GM23338 (cell line): Measurements from ENCODE around the gene GSN. TPM values are rescaled to one million over a fixed set of nuclear protein-coding genes. Genes with fewer than 3 reads are reported as not detected.

Source experiments
- CREB1 ChIP-seq: fragments of 250-450 bp; sonication (Bioruptor Pico); IDR thresholded peaks from 2 replicates; pipeline ENCODE4 v1.5.0; 2020; ENCODE audit warnings: low read depth, mild to moderate bottlenecking, moderate library complexity
- JUNB ChIP-seq: IDR thresholded peaks from one replicate; pipeline ENCODE4 v1.6.1; 2016; ENCODE audit warnings: antibody characterized with exemption; ENCODE audit not compliant: unreplicated experiment
- NANOG ChIP-seq: IDR thresholded peaks from 2 replicates; pipeline ENCODE4 v1.6.1; 2016; ENCODE audit warnings: antibody characterized with exemption, borderline replicate concordance
- POLR2AphosphoS5 ChIP-seq: IDR thresholded peaks from 2 replicates; pipeline ENCODE4 v1.6.1; 2016; ENCODE audit warnings: antibody characterized with exemption, low read depth
- ZNF331 ChIP-seq: fragments of 250-450 bp; sonication (Bioruptor Pico); IDR thresholded peaks from 2 replicates; pipeline ENCODE4 v1.5.0; 2020; ENCODE audit warnings: low read depth, mild to moderate bottlenecking, moderate library complexity
- polyA plus RNA-seq: library from polyadenylated mRNA; unstranded; fragments of >200 nt; fragmentation: Nextera tagmentation; extraction: Ambion mirVana; gene quantifications from 2 replicates; pipeline ENCODE4 v1.2.1, GENCODE V29; 2016
- total RNA-seq: library from RNA; depleted of rRNA; stranded (reverse); fragments of >200 nt; shearing (Covaris generic); gene quantifications from 2 replicates; pipeline ENCODE4 v1.2.3, GENCODE V29; 2014
- TF ChIP-seq, protein P1 (sequence below): fragments of 250-450 bp; sonication (Bioruptor Pico); IDR thresholded peaks from 2 replicates; pipeline ENCODE4 v1.5.0; 2020; ENCODE audit warnings: mild to moderate bottlenecking, moderate library complexity
- TF ChIP-seq, protein P2 (sequence below): IDR thresholded peaks from one replicate; pipeline ENCODE4 v1.6.1; 2018; ENCODE audit warnings: antibody characterized with exemption; ENCODE audit not compliant: unreplicated experiment

GSN gene
- total and polyA plus RNA-seq, 2 experiments from 2014 or later = 30.2 to 85.7 TPM

GRCh38 chr9:121364077-121364476, 96.1 kb downstream of the GSN start (continued):
- TF ChIP-seq, protein P1, sequence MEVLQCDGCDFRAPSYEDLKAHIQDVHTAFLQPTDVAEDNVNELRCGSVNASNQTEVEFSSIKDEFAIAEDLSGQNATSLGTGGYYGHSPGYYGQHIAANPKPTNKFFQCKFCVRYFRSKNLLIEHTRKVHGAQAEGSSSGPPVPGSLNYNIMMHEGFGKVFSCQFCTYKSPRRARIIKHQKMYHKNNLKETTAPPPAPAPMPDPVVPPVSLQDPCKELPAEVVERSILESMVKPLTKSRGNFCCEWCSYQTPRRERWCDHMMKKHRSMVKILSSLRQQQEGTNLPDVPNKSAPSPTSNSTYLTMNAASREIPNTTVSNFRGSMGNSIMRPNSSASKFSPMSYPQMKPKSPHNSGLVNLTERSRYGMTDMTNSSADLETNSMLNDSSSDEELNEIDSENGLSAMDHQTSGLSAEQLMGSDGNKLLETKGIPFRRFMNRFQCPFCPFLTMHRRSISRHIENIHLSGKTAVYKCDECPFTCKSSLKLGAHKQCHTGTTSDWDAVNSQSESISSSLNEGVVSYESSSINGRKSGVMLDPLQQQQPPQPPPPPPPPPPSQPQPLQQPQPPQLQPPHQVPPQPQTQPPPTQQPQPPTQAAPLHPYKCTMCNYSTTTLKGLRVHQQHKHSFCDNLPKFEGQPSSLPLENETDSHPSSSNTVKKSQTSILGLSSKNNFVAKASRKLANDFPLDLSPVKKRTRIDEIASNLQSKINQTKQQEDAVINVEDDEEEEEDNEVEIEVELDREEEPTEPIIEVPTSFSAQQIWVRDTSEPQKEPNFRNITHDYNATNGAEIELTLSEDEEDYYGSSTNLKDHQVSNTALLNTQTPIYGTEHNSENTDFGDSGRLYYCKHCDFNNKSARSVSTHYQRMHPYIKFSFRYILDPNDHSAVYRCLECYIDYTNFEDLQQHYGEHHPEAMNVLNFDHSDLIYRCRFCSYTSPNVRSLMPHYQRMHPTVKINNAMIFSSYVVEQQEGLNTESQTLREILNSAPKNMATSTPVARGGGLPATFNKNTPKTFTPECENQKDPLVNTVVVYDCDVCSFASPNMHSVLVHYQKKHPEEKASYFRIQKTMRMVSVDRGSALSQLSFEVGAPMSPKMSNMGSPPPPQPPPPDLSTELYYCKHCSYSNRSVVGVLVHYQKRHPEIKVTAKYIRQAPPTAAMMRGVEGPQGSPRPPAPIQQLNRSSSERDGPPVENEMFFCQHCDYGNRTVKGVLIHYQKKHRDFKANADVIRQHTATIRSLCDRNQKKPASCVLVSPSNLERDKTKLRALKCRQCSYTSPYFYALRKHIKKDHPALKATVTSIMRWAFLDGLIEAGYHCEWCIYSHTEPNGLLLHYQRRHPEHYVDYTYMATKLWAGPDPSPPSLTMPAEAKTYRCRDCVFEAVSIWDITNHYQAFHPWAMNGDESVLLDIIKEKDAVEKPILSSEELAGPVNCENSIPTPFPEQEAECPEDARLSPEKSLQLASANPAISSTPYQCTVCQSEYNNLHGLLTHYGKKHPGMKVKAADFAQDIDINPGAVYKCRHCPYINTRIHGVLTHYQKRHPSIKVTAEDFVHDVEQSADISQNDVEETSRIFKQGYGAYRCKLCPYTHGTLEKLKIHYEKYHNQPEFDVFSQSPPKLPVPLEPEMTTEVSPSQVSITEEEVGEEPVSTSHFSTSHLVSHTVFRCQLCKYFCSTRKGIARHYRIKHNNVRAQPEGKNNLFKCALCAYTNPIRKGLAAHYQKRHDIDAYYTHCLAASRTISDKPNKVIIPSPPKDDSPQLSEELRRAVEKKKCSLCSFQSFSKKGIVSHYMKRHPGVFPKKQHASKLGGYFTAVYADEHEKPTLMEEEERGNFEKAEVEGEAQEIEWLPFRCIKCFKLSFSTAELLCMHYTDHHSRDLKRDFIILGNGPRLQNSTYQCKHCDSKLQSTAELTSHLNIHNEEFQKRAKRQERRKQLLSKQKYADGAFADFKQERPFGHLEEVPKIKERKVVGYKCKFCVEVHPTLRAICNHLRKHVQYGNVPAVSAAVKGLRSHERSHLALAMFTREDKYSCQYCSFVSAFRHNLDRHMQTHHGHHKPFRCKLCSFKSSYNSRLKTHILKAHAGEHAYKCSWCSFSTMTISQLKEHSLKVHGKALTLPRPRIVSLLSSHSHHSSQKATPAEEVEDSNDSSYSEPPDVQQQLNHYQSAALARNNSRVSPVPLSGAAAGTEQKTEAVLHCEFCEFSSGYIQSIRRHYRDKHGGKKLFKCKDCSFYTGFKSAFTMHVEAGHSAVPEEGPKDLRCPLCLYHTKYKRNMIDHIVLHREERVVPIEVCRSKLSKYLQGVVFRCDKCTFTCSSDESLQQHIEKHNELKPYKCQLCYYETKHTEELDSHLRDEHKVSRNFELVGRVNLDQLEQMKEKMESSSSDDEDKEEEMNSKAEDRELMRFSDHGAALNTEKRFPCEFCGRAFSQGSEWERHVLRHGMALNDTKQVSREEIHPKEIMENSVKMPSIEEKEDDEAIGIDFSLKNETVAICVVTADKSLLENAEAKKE (CRISPR knock-in tag) = no peak
- no peak for TF ChIP-seq NANOG
- TF ChIP-seq, protein P2, sequence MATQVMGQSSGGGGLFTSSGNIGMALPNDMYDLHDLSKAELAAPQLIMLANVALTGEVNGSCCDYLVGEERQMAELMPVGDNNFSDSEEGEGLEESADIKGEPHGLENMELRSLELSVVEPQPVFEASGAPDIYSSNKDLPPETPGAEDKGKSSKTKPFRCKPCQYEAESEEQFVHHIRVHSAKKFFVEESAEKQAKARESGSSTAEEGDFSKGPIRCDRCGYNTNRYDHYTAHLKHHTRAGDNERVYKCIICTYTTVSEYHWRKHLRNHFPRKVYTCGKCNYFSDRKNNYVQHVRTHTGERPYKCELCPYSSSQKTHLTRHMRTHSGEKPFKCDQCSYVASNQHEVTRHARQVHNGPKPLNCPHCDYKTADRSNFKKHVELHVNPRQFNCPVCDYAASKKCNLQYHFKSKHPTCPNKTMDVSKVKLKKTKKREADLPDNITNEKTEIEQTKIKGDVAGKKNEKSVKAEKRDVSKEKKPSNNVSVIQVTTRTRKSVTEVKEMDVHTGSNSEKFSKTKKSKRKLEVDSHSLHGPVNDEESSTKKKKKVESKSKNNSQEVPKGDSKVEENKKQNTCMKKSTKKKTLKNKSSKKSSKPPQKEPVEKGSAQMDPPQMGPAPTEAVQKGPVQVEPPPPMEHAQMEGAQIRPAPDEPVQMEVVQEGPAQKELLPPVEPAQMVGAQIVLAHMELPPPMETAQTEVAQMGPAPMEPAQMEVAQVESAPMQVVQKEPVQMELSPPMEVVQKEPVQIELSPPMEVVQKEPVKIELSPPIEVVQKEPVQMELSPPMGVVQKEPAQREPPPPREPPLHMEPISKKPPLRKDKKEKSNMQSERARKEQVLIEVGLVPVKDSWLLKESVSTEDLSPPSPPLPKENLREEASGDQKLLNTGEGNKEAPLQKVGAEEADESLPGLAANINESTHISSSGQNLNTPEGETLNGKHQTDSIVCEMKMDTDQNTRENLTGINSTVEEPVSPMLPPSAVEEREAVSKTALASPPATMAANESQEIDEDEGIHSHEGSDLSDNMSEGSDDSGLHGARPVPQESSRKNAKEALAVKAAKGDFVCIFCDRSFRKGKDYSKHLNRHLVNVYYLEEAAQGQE = no peak
- no peak for TF ChIP-seq ZNF331 (CRISPR knock-in tag)
- no peak for TF ChIP-seq CREB1 (CRISPR knock-in tag)
- no peak for TF ChIP-seq POLR2AphosphoS5
- no peak for TF ChIP-seq JUNB
